HFF-Myc (cell line): ENCODE results near the gene AMZ2.
A peak's percentile ranks its signal among the peaks of the same experiment; 100 is the strongest.

ENCODE experiments used
- DNase-seq: peaks from one replicate; pipeline ENCODE4 v3.0.0-alpha.2; 2011; ENCODE audit warnings: low read depth; ENCODE audit errors: extremely low read depth
- H3K4me3 ChIP-seq: replicated peaks from 2 replicates; pipeline ENCODE4 v1.5.1; 2011; ENCODE audit warnings: low read depth, mild to moderate bottlenecking, control low read depth, low read length
- TF ChIP-seq, protein P1 (sequence below): IDR thresholded peaks from 2 replicates; pipeline ENCODE4 v1.5.1; 2012; ENCODE audit warnings: mild to moderate bottlenecking, low read depth, low read length, control low read depth; ENCODE audit errors: missing control alignments

Gene AMZ2

DNA sequence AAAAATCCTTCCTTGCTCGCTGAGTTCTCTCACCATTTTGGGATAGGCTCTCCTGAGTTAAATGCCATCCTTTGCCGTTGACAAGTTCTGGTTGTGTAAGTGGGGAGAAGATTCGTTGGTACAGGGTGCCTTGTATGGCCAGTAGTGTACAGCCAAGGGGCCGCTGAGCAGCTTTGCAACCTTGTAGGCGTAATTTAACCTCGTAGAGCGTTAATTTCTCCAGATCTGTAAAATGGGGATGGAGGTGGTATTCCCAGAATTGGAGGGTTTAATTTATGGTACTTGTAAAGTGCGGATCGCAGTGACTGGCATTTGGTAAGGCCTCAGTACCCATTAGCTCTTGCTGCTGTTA lies 44.8 kb downstream of the AMZ2 start:
- no peak for DNase-seq
- peak overlapping the region; percentile 58 for H3K4me3 ChIP-seq
- TF ChIP-seq, protein P1, sequence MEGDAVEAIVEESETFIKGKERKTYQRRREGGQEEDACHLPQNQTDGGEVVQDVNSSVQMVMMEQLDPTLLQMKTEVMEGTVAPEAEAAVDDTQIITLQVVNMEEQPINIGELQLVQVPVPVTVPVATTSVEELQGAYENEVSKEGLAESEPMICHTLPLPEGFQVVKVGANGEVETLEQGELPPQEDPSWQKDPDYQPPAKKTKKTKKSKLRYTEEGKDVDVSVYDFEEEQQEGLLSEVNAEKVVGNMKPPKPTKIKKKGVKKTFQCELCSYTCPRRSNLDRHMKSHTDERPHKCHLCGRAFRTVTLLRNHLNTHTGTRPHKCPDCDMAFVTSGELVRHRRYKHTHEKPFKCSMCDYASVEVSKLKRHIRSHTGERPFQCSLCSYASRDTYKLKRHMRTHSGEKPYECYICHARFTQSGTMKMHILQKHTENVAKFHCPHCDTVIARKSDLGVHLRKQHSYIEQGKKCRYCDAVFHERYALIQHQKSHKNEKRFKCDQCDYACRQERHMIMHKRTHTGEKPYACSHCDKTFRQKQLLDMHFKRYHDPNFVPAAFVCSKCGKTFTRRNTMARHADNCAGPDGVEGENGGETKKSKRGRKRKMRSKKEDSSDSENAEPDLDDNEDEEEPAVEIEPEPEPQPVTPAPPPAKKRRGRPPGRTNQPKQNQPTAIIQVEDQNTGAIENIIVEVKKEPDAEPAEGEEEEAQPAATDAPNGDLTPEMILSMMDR: no peak

DNA sequence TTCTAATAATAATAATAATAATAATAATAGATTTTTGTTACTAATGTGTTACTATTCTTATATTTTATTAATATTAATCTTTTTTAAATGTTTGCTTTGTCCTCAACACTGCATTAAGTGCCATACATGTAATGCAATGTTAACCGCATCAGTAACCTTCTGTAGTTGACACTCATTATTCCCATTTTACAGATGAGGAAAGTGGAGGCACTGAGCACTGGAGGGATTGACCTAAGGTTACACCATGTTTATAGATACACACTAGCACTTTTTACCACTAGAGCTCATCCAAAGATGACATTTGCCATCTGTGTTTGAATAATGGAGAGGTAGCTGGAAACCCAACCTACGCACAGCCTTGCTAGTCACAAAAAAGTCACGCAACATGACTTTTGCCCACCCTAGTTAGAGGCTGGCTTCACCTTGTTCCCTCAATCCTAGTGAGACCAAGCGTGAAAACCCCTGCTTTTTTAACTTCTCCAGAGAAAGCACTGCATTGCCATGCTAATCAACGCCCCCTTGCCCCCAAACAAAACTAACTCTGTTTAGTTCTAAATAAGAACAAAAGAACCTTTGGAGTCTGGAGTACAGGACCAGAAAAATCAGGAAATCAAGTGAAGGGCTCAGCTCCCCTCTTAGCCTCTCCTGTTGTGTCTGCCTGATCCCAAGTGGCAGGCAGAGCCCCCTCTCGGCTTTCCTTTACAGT lies 45.8 kb downstream of the AMZ2 start:
- no peak overlapping the region for H3K4me3 ChIP-seq
- DNase-seq: no peak
- TF ChIP-seq, protein P1: no peak

DNA sequence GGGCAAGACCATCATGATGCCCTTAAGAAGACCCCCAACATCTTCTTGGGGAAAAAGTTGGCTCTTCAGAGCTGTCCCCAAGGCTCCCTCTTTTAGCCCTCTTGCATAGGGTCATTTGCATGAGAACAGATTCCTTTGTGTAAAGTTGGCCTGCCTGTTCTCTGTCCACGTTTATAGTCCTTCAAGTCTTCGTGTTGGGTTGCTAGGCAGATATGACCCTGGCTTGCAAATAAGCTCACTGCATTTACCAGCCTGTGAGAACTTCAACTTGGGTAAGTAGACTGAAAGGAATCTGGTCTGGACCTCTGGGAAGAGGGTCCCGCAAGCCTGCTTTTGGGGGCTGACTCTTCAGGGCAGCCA lies 46.3 kb downstream of the AMZ2 start:
- TF ChIP-seq, protein P1: no peak
- H3K4me3 ChIP-seq: no peak overlapping the region
- no peak for DNase-seq

DNA sequence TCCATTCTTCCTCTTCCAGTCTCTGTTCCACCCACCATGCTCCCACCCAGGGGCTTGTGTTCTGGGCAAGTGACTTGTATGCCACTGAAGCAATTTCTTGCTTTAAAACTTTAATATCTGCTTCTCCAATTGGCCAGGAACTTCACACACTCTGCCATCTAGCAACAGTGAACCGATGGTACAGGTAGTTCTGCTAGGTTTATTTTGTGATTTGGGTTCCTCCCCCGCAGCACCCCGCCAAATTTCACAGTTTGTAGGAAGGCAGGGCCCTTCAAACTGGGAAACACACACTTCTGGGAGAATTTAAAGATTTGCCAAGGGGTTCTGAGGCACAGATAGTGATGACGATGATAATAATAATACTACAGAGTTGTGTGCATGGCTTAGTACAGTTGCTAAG lies 46.8 kb downstream of the AMZ2 start:
- no peak overlapping the region for H3K4me3 ChIP-seq
- TF ChIP-seq, protein P1: no peak
- no peak for DNase-seq

DNA sequence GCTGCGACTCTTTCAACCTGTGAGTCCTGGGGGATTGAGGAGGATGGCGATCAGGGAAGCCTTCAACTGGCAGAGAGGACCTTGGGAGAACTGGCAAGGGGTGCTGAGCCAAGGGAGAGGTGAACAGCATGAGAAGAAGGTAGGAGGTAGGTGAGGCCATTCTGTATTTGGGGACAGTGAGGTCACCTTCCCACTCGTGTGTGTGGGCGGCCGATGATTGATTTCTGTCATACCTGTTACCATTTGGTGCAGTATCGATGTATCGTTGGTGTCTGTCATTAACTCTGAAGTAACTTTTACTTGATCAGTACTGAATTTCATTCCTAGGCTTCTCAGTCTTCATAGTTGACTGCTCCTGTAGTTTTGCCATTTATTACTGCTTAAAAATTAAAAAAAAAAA lies 47.2 kb downstream of the AMZ2 start:
- DNase-seq: no peak
- H3K4me3 ChIP-seq: no peak overlapping the region
- TF ChIP-seq, protein P1: no peak

DNA sequence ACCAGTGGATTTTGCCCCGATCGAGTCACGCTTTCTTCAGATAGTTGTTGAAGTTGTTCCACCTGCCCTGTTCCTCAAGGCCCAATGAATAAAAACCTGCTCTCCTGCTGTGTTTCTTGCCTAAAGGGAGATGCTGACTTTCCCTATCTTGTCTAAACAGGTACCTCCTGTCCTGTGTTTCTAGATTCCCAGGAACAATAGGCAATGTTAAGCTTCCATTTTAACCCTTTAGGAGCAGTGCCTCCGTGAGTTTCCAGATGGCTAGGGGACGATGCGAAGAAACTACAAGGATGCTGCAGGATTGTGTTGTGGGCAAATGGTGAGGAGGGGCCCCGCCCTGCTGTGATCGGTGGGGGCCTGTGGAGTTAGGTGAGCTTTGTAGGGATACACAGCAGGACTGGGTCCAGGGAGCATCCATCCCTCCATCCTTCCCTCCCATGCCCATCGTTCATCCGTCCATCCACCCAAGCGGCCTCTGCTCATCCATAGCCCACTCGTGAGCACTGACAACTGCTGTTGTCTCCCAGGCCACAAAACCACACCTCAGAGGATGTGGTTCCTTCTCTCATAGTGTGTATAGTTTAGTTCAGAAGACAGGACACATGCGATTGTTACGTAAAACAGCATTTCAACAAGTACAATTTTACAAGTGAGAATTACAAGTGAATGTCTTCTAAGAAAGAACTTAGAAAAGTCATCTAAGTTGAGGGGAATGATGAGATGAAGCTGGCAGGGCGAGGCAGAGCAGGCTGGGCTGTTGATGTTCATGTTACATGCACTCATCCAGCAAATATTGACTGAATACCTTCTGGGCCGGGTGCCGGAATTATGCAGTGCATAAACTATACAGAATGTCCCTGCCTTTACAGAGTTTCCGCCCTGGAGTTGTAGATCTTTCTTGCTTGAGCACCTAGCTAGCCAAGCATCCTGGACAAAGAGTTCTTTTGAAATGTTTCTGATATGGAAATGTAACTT lies 48.7 kb downstream of the AMZ2 start:
- no peak overlapping the region for H3K4me3 ChIP-seq
- no peak for DNase-seq
- TF ChIP-seq, protein P1: no peak
